ENCODE results near the gene C10orf95. TPM values are rescaled to one million over a fixed set of nuclear protein-coding genes. Genes with fewer than 3 reads are reported as not detected.

The C10orf95 gene
- total and polyA plus RNA-seq, 7 donors: 0.36 to 2.4 (median 0.99) TPM; not detected in 3

DNA sequence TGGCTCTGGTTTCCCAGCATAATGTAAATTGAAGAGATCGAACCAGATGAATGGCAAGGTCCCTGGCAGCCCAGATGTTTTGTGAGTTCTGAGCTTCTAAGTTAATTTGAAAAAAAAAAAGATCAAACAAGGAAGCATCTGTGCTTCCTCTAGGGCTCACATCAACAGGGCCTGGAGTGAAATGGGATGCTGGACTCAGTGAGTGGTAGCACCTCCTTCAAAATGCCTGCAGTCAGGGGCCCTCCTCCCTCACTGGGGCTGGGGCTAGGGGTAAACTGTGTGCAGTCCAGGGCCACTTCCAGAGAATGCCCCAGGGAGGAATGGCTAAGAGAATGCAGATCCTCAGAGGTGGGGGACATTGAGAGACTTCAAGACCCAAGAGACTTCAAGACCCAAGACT lies 13.0 kb downstream of the C10orf95 start:
- Histone ChIP-seq H3K4me3 (no peak overlapping the region), H3K9me3 (no peaks in the 10 kb centered on the region), H3K36me3 (no peaks in the 10 kb centered on the region), H3K27me3 (peaks cover 0 to 26% (median 5%) of the 10 kb centered on the region in 3 donors), H3K4me1 (no peaks in the 10 kb centered on the region), H3K27ac (no peak overlapping the region)
- DNase-seq: peak; percentile 48
- TF ChIP-seq POLR2AphosphoS5 (IDR thresholded peaks at IDR 0.05) (no peak), EP300 (IDR thresholded peaks at IDR 0.05) (no peak), POLR2A (IDR thresholded peaks at IDR 0.05) (no peak)
- TF ChIP-seq, protein P1, sequence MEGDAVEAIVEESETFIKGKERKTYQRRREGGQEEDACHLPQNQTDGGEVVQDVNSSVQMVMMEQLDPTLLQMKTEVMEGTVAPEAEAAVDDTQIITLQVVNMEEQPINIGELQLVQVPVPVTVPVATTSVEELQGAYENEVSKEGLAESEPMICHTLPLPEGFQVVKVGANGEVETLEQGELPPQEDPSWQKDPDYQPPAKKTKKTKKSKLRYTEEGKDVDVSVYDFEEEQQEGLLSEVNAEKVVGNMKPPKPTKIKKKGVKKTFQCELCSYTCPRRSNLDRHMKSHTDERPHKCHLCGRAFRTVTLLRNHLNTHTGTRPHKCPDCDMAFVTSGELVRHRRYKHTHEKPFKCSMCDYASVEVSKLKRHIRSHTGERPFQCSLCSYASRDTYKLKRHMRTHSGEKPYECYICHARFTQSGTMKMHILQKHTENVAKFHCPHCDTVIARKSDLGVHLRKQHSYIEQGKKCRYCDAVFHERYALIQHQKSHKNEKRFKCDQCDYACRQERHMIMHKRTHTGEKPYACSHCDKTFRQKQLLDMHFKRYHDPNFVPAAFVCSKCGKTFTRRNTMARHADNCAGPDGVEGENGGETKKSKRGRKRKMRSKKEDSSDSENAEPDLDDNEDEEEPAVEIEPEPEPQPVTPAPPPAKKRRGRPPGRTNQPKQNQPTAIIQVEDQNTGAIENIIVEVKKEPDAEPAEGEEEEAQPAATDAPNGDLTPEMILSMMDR (IDR thresholded peaks at IDR 0.05): no peak
- intact Hi-C loops (cut with DNase I): no loop called here
- WGBS, 2 donors: 68 to 92% methylated on average over 1 of the region's 1 CpG

DNA sequence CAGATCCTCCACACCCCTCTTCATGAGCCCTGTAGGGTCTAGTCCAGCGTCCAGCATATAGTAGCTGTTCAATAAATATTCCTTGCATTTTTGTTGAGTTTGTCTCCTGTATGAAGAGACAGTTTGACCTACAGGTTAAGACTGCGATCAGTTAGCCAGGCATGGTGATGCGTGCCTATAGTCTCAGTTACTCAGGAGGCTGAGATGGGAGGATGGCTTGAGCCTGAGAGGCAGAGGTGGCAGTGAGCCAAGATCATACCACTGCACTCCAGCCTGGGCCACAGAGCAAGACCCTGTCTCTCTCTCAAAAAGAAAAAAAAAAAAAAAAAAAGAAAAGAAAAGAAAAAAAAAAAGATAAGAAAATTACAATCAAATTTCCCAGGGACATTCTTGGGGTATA lies 13.8 kb downstream of the C10orf95 start:
- WGBS, 2 donors: 93% methylated on average over 3 of the region's 3 CpGs
- TF ChIP-seq POLR2AphosphoS5 (IDR thresholded peaks at IDR 0.05) (no peak), EP300 (IDR thresholded peaks at IDR 0.05) (no peak)
- TF ChIP-seq, protein P1 (IDR thresholded peaks at IDR 0.05): no peak
- Histone ChIP-seq H3K27ac (no peak overlapping the region), H3K27me3 (peaks cover 0 to 28% (median 5%) of the 10 kb centered on the region in 3 donors), H3K9me3 (no peaks in the 10 kb centered on the region), H3K36me3 (no peaks in the 10 kb centered on the region), H3K4me1 (peaks cover 0 to 5% (median 2%) of the 10 kb centered on the region in 4 donors), H3K4me3 (no peak overlapping the region)
- intact Hi-C loops (cut with DNase I): no loop called here
- DNase-seq: no peak

DNA sequence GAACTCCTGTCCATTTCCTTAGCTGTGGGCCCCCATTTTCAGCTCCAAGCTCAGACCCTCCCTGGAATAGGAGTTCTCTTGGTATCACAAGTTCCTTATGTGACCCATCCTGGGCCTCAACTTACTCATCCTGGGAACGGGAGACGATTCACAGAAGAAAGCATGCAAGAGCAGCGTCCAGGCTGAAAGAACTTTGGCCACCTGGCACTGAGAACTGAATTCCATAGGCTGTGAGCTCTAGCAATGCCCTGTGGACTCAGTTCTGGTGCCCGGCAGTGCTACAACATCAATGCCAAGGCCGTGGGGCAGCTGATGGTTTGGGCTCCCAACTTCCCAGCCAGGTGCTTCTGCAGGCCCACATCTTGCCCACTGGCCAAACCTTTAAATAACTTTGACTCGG lies 15.0 kb downstream of the C10orf95 start:
- H3K27ac ChIP-seq: no peak overlapping the region
- no peak for DNase-seq
- no peaks in the 10 kb centered on the region for H3K36me3 ChIP-seq
- WGBS, 2 donors: 69 to 76% methylated on average over 6 of the region's 6 CpGs
- no peaks in the 10 kb centered on the region for H3K9me3 ChIP-seq
- H3K27me3 ChIP-seq: peaks cover 0 to 28% (median 5%) of the 10 kb centered on the region in 3 donors
- TF ChIP-seq POLR2A (IDR thresholded peaks at IDR 0.05) (no peak), EP300 (IDR thresholded peaks at IDR 0.05) (no peak), POLR2AphosphoS5 (IDR thresholded peaks at IDR 0.05) (no peak)
- TF ChIP-seq, protein P1 (IDR thresholded peaks at IDR 0.05): no peak
- intact Hi-C loops (cut with DNase I): no loop called here
- peak overlapping the region in 1 of 4 donors; percentile 26 for H3K4me3 ChIP-seq
- H3K4me1 ChIP-seq: peaks cover 0 to 14% (median 10%) of the 10 kb centered on the region in 4 donors

DNA sequence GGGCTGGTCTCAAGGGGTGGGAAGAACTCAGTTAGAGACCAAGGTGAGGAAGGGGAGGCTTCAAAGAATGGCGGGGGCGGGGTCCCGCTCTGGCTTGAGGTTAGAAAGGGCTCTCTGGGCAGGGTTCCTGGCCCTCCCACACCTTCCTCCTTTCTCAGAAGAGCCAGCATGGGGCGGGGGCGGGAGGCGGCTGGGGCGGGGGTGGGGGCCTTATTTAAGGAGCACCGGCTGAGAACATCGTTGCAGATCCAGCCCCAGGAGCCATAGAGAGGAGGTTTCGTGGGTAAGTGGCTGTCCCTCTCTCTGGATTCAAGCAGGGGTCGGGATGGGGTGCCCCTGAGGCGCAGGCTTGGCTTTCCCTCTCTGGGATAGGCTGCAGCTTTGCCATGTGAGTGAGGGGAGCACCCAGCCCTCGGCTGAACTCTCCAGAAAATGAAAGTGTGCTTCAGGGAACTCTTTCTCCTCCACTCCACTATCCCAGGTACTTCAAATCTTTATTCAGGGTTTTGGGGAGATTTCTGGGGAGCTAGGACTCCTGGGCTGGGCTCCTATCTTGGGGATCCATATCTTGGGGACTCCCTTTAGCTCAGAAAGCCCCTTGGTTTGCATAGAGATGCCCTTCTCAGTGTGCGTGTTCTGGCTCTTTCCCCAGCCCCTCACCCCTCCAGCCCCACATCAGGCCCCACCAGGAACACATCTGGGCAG lies 15.7 kb downstream of the C10orf95 start:
- H3K4me1 ChIP-seq: peaks cover 0 to 16% (median 12%) of the 10 kb centered on the region in 4 donors
- TF ChIP-seq, protein P1 (IDR thresholded peaks at IDR 0.05): no peak
- TF ChIP-seq POLR2AphosphoS5 (IDR thresholded peaks at IDR 0.05) (no peak), POLR2A (IDR thresholded peaks at IDR 0.05) (no peak), EP300 (IDR thresholded peaks at IDR 0.05) (no peak)
- H3K9me3 ChIP-seq: no peaks in the 10 kb centered on the region
- H3K36me3 ChIP-seq: no peaks in the 10 kb centered on the region
- H3K4me3 ChIP-seq: peak overlapping the region in 2 of 4 donors; percentile 20 to 26
- no peak for DNase-seq
- H3K27ac ChIP-seq: peak overlapping the region in 2 of 4 donors; percentile 40 to 41
- WGBS, 2 donors: 12 to 23% methylated on average over 14 of the region's 14 CpGs
- intact Hi-C loops (cut with DNase I): no loop called here
- peaks cover 0 to 28% (median 5%) of the 10 kb centered on the region in 3 donors for H3K27me3 ChIP-seq

Data from sigmoid colon (tissue), 7 donors.